COLO668 (cell line): ENCODE measurements around the gene BOD1L1.

Experiments
- DNase-seq: peaks from one replicate; lab custom pipeline; 2025; ENCODE audit not compliant: unreplicated experiment; lab: John Stamatoyannopoulos, UW

The BOD1L1 gene

GRCh38 chr4:13527192-13527980 is 100.1 kb downstream of the BOD1L1 start:
- no peak for DNase-seq

DNA sequence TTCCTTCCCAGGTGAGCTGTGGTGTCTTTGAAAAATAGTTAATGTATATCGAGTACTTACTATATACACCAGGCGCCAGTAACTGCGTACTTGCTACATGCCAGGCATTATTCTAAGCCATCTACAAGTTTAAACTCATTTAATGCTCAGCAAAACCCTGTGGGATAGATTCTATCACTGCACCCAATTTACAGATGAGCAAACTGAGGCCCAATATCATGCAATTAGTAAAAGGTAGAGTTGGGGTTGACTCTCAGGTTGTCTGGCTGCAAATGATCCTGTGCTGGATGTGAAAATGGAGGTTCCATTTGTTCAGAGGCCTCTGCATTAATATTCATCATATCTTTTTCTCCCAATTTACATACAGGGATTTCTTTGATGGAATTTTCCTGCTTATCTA is 100.9 kb downstream of the BOD1L1 start:
- no peak for DNase-seq

DNA sequence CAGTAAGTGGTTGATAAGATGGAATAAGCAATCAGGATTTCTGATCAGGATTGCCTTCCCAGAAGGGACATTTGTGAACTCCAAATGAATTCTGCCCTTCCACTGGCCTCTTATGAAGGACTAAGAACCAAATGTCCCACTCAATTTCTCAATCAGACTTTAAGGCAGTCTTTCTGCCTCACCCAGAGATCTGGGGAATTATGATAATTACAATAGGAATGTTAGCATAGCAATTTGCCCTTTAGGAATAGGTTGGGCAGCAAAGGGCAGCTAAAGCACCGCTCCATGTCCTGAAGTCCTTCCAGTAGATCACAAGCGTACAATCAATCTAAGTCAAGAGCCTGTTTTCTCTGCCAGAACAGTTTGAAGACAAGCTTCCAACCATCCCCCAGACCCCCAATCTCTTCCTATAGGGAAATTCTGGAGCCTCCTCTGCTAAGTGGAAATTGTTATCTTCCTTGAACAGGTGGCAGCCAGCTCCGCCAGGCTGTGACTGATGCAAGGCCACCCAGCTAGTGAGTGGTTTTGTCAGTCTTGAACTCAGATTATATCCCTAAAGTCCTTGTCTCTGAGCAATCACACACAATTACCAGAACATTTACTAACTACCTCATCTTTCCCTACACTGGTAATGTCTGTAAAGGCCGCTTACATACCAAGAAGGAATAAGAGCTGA is 101.8 kb downstream of the BOD1L1 start:
- DNase-seq, result no peak

- no peak for DNase-seq
Measured at GRCh38 chr4:13524504-13525243, 102.9 kb downstream of the BOD1L1 start.

- no peak for DNase-seq
Measured at GRCh38 chr4:13523591-13524503, 103.7 kb downstream of the BOD1L1 start.

GRCh38 chr4:13523105-13523477 is 104.4 kb downstream of the BOD1L1 start:
- no peak for DNase-seq

DNA sequence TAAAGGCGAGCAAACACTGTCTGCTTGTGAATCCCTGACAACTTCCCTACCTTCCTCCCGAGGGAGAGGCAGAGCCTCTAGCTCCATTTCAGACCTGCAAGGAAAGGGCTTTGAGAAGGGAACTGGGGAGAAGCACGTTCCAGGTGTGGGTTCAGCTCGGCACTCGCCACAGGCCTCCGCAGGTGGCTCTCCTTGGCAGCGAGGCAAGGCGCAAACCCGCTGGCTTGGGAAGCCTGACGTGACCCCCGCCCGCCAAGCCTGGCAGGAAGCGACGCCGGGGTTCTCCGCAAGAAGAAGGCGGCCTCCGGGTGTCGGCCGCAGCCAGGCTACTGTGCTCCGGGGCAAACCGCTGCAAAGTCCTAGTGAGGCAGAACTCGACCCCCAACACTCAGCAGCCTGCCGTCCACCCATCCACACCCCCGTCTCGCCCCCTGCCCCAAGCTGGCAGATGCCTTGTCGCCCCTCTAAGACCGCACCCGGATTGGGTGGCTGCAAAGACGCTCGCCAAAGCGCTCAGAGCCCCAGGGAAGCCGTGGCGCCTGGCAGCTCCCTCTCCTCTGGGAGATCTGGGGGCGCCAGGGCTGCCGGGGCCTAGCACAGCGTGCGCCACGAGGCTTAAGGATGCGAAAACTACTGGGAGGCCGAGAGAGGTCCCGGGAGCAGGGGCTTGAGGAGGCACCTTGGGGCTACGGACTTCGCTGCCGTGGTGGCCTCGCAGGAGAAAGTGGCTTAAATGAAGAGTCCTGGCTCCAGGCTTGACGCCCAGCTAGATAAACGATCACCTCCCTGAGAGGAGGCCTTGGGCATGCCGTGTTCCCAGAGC is 105.0 kb downstream of the BOD1L1 start:
- DNase-seq, result peak; percentile 55

DNA sequence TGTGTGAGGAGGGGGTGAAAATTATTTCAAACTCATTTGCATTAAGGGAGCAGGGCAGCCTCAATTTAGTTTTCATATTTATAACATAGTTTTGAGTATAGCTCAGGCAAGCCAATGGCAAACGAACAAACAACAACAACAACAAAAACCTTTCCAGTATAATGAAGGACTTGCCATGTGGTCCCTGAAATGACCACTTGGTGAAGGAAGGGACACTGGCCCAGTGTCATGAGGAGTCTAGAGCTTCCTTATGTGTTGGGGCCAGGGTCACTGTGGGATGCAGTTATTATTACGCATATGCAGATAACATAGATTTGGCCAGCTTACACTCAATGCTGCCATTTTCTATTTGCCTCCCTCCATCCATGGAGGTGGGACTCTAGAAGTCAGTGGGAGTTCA is 106.5 kb downstream of the BOD1L1 start:
- no peak for DNase-seq
